Lung (tissue), 12 donors: ENCODE measurements around the gene IDI1. TPM values are rescaled to one million over a fixed set of nuclear protein-coding genes. Genes with fewer than 3 reads are reported as not detected.

Source experiments
- ATAC-seq: fragments of 200-7000 bp; cut with Tn5 transposase; one replicate; pipeline ENCODE4 v1.9.1; 2020; ENCODE audit warnings: moderate number of reproducible peaks; ENCODE audit not compliant: insufficient read depth, low FRiP score
- DNase-seq, 3 donors: peaks; one replicate each; pipeline ENCODE4 v3.0.0-alpha.2; 2013 to 2017
- H3K27ac ChIP-seq, 2 donors: one replicate each; pipeline ENCODE4 v1.5.1; 2013; ENCODE audit warnings: mild to moderate bottlenecking in 2 of 2, moderate library complexity in 2 of 2, control low read depth in 1 of 2, inconsistent platforms in 1 of 2, low read depth in 1 of 2, low read length in 1 of 2
- H3K27me3 ChIP-seq, 3 donors: one replicate each; pipeline ENCODE4 v1.5.1; 2013; ENCODE audit warnings: low read length in 2 of 3; ENCODE audit not compliant: control insufficient read depth in 3 of 3, insufficient read depth in 3 of 3
- H3K36me3 ChIP-seq, 4 donors: one replicate each; pipeline ENCODE4 v1.5.1; 2013; ENCODE audit warnings: low read length in 4 of 4, mild to moderate bottlenecking in 1 of 4, moderate library complexity in 1 of 4; ENCODE audit not compliant: control insufficient read depth in 4 of 4, insufficient read depth in 4 of 4
- H3K4me1 ChIP-seq, 5 donors: one replicate each; pipeline ENCODE4 v1.5.1; 2013; ENCODE audit warnings: low read length in 5 of 5, mild to moderate bottlenecking in 2 of 5, moderate library complexity in 1 of 5; ENCODE audit not compliant: control insufficient read depth in 5 of 5, insufficient read depth in 5 of 5
- H3K4me3 ChIP-seq: one replicate; pipeline ENCODE4 v1.5.1; 2013; ENCODE audit warnings: mild to moderate bottlenecking, control low read depth, moderate library complexity
- H3K9ac ChIP-seq, 2 donors: one replicate each; pipeline ENCODE4 v1.5.1; 2013; ENCODE audit warnings: low read length in 2 of 2, control low read depth in 1 of 2; ENCODE audit not compliant: insufficient read depth in 1 of 2
- H3K9me3 ChIP-seq, 4 donors: one replicate each; pipeline ENCODE4 v1.5.1; 2013; ENCODE audit warnings: low read length in 3 of 4, mild to moderate bottlenecking in 1 of 4, moderate library complexity in 1 of 4; ENCODE audit not compliant: control insufficient read depth in 4 of 4, insufficient read depth in 3 of 4
- WGBS, 2 donors: extraction: QIAGEN DNeasy Blood & Tissue Kit; methylation state at CpG; one replicate each; pipeline ENCODE4 v1.1.7; 2013; 5-methylcytosine and 5-hydroxymethylcytosine counted together
- polyA plus RNA-seq, 2 donors: library from polyadenylated mRNA; stranded (reverse); fragments of 200-250 nt; gene quantifications; one replicate each; pipeline ENCODE4 v1.2.1, GENCODE V29; 2013
- total RNA-seq, 2 donors: library from RNA; depleted of rRNA in 1 of 2; stranded (reverse); fragments of >200 nt in 1 of 2; gene quantifications; one replicate each; pipeline ENCODE4 v1.2.1, GENCODE V29; 2014 to 2021
- TF ChIP-seq, protein P1 (sequence below): IDR thresholded peaks from 2 replicates; pipeline ENCODE4 v1.5.1; 2012; ENCODE audit warnings: mild to moderate bottlenecking; ENCODE audit errors: control extremely low read depth, extremely low read depth
- donor health status: control.
- donor health status: control.
- donor health status: Bipolar disorder and iron deficiency.
- donor health status: healthy.
- donor health status: DM: yes; HTN: yes; CAD: no.

Gene IDI1
- total and polyA plus RNA-seq, 4 donors = 44.4 to 173 (median 91.4) TPM

DNA sequence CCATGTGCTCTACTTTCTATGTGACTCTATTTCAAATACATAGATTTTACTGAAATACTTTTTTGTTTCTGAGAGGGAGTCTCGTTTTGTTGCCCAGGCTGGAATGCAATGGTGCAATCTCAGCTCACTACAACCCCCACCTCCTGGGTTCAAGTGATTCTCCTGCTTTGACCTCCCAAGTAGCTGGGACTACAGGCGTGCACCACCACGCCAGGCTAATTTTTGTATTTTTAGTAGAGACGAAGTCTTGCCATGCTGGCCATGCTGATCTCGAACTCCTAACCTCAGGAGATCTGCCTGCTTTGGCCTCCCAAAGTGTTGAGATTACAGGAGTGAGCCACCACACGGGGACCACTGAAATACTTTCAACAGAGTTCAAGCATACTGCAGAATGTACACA is 3.5 kb downstream of the IDI1 start:
- Histone ChIP-seq H3K9me3 (peaks cover 0 to 2% (median 0%) of the 10 kb centered on the region in 4 donors), H3K4me3 (no peak overlapping the region), H3K27ac (peak overlapping the region in 1 of 2 donors; percentile 49), H3K9ac (no peak overlapping the region), H3K27me3 (no peaks in the 10 kb centered on the region), H3K4me1 (peaks cover 0 to 16% (median 10%) of the 10 kb centered on the region in 5 donors), H3K36me3 (peaks cover 3 to 12% (median 7%) of the 10 kb centered on the region in 4 donors)
- 78 to 81% methylated on average over 6 of the region's 6 CpGs for WGBS, 2 donors
- DNase-seq (no peak), ATAC-seq (no peak)
- TF ChIP-seq, protein P1, sequence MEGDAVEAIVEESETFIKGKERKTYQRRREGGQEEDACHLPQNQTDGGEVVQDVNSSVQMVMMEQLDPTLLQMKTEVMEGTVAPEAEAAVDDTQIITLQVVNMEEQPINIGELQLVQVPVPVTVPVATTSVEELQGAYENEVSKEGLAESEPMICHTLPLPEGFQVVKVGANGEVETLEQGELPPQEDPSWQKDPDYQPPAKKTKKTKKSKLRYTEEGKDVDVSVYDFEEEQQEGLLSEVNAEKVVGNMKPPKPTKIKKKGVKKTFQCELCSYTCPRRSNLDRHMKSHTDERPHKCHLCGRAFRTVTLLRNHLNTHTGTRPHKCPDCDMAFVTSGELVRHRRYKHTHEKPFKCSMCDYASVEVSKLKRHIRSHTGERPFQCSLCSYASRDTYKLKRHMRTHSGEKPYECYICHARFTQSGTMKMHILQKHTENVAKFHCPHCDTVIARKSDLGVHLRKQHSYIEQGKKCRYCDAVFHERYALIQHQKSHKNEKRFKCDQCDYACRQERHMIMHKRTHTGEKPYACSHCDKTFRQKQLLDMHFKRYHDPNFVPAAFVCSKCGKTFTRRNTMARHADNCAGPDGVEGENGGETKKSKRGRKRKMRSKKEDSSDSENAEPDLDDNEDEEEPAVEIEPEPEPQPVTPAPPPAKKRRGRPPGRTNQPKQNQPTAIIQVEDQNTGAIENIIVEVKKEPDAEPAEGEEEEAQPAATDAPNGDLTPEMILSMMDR = no peak

DNA sequence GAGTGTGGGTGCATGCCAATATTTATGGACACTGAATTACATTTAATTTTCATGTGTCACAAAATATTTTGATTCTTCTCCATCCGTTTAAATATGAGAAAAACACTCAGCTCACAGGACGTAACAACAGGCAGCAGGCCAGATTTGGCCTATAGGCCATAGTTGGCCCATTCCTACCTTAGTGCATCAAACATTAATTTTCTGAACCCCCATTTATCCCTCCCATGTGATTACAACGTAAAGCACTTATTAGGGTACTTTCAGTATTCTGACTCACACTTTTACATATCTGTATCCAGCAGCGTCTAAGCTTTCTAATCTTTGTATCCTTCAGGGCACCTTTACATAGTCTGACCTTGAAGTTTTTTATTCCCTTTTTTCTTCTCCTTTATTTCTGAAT is 4.0 kb downstream of the IDI1 start:
- Histone ChIP-seq H3K36me3 (peaks cover 6 to 17% (median 10%) of the 10 kb centered on the region in 4 donors), H3K9me3 (peaks cover 0 to 2% (median 0%) of the 10 kb centered on the region in 4 donors), H3K27ac (no peak overlapping the region), H3K4me1 (peaks cover 0 to 13% (median 9%) of the 10 kb centered on the region in 5 donors), H3K4me3 (no peak overlapping the region), H3K9ac (no peak overlapping the region), H3K27me3 (no peaks in the 10 kb centered on the region)
- WGBS, 2 donors = 71 to 84% methylated on average over 4 of the region's 4 CpGs
- TF ChIP-seq, protein P1 = no peak
- ATAC-seq (no peak), DNase-seq (no peak)

DNA sequence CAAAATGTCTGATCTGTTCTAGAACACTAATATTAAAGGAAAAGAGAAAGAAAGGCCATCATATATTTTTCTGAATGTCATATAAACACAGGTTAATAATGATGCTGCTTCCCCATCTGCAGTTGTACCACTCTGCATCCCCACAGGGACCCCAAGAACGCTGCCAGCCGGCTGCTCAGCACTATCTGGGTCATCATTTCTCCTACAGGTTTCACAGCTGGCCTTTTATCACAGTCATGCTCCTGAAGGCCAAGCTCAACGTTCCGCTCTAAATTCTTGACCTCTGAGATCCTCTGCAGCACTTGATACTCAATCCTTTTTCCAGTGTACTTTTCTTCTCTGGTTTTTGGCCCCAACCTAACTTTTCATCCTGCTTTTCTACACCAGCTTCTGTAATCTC is 4.8 kb downstream of the IDI1 start:
- H3K4me3 ChIP-seq = no peak overlapping the region

More for the DNA sequence above, 4.8 kb downstream of the IDI1 start:
- H3K9ac ChIP-seq = no peak overlapping the region
- WGBS, 2 donors = 77 to 79% methylated on average over 4 of the region's 4 CpGs
- H3K9me3 ChIP-seq = peaks cover 0 to 2% (median 0%) of the 10 kb centered on the region in 4 donors
- DNase-seq (no peak), ATAC-seq (no peak)
- no peaks in the 10 kb centered on the region for H3K27me3 ChIP-seq
- TF ChIP-seq, protein P1 = no peak
- H3K36me3 ChIP-seq = peaks cover 6 to 20% (median 10%) of the 10 kb centered on the region in 4 donors
- H3K4me1 ChIP-seq = peaks cover 0 to 13% (median 9%) of the 10 kb centered on the region in 5 donors
- H3K27ac ChIP-seq = peak overlapping the region; percentile 55 to 79
